ENCODE data around the gene STC2. TPM values are rescaled to one million over a fixed set of nuclear protein-coding genes. Genes with fewer than 3 reads are reported as not detected.

Gene STC2
- total and polyA plus RNA-seq, 2 experiments from 2014 or later: 65.2 to 138 TPM

DNA sequence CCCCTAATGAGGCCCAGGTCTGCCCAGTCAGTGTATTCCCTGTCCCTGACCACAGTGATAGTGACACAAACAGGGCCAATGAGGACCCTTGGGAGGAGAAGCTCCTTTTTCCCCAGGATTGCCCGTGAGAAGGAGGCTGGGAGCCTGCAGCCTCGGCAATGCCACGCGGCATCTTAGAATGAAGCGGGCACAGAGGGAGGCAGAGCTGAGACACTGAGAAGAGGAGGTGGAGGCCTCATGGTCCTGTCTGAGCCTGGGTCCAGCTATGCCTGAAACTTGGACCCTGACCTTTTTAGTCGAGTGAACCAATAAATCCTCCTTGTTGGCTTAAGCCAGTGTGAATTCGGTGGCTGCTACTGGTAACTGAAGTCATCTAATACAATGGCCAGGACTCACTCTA is 28.4 kb downstream of the STC2 start:
- Histone ChIP-seq H3K36me3 (no peaks in the 10 kb centered on the region), H3K9me3 (ENCODE audit: low read depth) (no peaks in the 10 kb centered on the region), H3K4me3 (no peak overlapping the region), H3K27me3 (no peaks in the 10 kb centered on the region), H3K4me1 (ENCODE audit: low read depth) (peaks cover 26% of the 10 kb centered on the region), H3K27ac (no peak overlapping the region)
- TF ChIP-seq, protein P1, sequence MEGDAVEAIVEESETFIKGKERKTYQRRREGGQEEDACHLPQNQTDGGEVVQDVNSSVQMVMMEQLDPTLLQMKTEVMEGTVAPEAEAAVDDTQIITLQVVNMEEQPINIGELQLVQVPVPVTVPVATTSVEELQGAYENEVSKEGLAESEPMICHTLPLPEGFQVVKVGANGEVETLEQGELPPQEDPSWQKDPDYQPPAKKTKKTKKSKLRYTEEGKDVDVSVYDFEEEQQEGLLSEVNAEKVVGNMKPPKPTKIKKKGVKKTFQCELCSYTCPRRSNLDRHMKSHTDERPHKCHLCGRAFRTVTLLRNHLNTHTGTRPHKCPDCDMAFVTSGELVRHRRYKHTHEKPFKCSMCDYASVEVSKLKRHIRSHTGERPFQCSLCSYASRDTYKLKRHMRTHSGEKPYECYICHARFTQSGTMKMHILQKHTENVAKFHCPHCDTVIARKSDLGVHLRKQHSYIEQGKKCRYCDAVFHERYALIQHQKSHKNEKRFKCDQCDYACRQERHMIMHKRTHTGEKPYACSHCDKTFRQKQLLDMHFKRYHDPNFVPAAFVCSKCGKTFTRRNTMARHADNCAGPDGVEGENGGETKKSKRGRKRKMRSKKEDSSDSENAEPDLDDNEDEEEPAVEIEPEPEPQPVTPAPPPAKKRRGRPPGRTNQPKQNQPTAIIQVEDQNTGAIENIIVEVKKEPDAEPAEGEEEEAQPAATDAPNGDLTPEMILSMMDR (IDR thresholded peaks at IDR 0.05; ENCODE audit: low read depth, low read length): no peak
- no peak for DNase-seq (ENCODE audit: low read depth in 1 of 2, low spot score in 1 of 2)

DNA sequence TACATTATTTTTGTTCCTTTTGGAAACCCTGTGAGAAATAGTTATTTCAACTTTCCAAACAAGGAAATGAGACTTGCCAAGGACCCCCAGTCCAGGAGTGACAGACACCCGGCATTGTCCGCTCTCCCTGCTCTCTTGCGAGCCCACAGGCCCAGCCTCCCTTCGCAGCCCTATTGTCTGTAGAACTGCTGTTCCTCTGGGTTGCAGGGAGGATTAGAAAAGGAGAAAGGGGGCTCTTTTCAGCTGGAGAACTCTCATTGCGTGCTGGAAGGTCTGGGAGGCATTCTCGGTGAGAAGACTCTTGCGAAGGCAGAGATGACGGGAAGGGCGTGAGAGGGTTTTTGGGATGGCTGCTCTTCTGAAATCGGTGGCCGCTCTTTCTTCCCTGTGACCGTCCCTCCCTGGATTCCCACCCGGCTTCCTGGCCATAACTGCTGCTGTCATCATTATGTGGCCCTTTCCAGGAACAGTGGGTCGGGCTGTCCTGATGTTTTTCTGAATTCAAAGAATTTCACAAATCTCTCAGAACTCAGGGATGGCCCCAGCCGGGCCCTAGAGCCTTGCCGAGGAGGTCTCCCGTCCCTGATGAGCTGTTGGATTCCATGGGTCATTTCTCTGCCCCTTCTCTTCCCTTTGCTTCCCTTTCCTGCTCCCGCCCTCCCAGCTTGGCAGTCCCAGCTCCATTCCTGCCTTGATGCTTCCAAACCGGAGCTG is 29.8 kb downstream of the STC2 start:
- no peak for DNase-seq (ENCODE audit: low read depth in 1 of 2, low spot score in 1 of 2)
- no peak overlapping the region for H3K4me3 ChIP-seq
- no peaks in the 10 kb centered on the region for H3K9me3 ChIP-seq (ENCODE audit: low read depth)
- H3K27me3 ChIP-seq: no peaks in the 10 kb centered on the region
- peaks cover 26% of the 10 kb centered on the region for H3K4me1 ChIP-seq (ENCODE audit: low read depth)
- TF ChIP-seq, protein P1 (IDR thresholded peaks at IDR 0.05; ENCODE audit: low read depth, low read length): no peak
- no peaks in the 10 kb centered on the region for H3K36me3 ChIP-seq
- no peak overlapping the region for H3K27ac ChIP-seq

DNA sequence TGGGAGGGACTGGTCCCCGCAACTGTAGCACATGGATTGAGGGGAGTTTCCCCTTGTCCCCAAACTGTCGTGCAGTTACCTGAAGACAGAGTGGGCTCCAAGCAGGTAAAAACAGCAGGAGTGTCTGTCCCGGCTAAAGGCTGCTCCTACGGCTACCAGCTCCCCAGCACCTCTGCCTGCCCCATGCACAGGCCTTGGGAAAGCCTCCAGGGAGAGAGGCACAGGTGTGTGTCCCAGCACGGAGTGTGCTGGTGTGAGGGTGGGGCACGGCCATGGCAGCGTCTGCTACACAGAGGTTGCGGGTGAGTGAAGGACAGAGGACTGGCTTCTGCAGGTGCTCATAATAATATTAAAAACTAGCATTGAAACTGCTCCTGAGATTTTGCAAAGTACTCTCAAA is 30.4 kb downstream of the STC2 start:
- TF ChIP-seq, protein P1 (IDR thresholded peaks at IDR 0.05; ENCODE audit: low read depth, low read length): no peak
- peaks cover 21% of the 10 kb centered on the region for H3K4me1 ChIP-seq (ENCODE audit: low read depth)
- H3K9me3 ChIP-seq (ENCODE audit: low read depth): no peaks in the 10 kb centered on the region
- no peak overlapping the region for H3K27ac ChIP-seq
- no peak overlapping the region for H3K4me3 ChIP-seq
- H3K36me3 ChIP-seq: no peaks in the 10 kb centered on the region
- DNase-seq (ENCODE audit: low read depth in 1 of 2, low spot score in 1 of 2): no peak
- no peaks in the 10 kb centered on the region for H3K27me3 ChIP-seq

DNA sequence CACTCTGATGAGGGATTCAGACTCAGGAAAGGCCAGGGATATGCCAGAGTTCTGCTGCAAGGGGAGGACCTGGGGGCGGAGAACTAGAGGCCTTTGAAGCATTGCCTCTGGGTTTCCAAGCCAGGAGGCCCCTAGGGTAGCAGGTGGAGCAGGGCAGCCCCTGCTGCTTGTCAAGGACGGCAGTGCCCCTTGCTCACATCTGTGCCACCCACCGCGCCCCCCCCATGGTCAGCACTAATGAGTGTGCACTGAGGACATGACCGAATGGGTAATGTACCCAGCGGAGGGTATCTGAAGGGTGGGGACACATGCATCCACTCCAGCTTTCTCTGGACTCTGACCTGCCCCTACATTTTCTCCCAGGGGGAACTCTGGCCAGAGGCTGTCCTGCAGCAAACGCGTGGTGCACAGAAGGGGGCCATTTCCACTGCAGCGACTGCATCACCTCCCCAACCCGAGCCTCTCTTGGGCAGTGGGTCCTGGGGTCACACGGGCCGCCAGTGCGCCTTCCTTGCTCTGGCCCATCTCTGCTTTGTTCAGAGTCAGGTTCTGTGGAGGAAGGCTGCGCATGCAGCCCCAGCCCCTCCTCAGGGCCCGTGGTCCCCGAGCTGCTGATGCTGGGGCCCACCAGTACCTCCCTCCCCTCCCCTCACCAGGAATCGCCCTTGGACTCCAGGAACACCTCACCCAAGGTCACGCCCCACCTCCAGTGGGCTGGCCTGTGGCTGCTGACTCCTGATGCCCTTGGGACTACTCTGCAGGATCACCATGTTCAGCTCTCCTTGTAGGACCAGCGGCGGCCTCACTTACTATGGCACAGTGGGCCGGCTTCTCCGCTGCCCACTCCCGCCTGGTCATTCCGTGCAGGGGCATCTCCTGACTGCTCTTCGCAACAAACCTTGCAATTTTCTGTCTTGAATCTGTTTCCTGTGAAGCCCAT is 31.2 kb downstream of the STC2 start:
- H3K9me3 ChIP-seq (ENCODE audit: low read depth): no peaks in the 10 kb centered on the region
- peaks cover 19% of the 10 kb centered on the region for H3K4me1 ChIP-seq (ENCODE audit: low read depth)
- H3K4me3 ChIP-seq: no peak overlapping the region
- TF ChIP-seq, protein P1 (IDR thresholded peaks at IDR 0.05; ENCODE audit: low read depth, low read length): no peak
- DNase-seq (ENCODE audit: low read depth in 1 of 2, low spot score in 1 of 2): peak in 1 of 2 donors; percentile 28
- H3K36me3 ChIP-seq: no peaks in the 10 kb centered on the region
- H3K27ac ChIP-seq: no peak overlapping the region
- H3K27me3 ChIP-seq: no peaks in the 10 kb centered on the region

DNA sequence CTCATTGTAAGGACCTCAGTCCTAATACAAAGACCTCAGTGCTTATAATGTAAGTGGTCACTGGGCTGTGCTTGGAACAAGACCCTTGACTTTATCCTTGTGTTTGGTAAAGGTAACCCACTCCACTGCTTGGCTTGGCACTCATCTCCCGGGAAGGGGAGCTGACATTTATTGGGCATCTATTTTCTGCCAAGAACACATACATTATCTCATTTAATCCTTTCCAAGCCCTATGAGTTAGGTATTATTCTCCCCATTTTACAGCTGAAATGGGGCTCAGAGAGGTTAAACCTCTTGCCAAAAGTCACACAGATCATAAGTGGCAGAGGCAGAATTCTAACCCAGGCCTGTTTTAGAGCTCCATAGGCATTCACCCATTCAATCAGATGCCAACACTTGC is 32.4 kb downstream of the STC2 start:
- no peak for DNase-seq (ENCODE audit: low read depth in 1 of 2, low spot score in 1 of 2)
- TF ChIP-seq, protein P1 (IDR thresholded peaks at IDR 0.05; ENCODE audit: low read depth, low read length): no peak
- Histone ChIP-seq H3K4me3 (no peak overlapping the region), H3K27me3 (no peaks in the 10 kb centered on the region), H3K27ac (no peak overlapping the region), H3K36me3 (no peaks in the 10 kb centered on the region), H3K4me1 (ENCODE audit: low read depth) (peaks cover 24% of the 10 kb centered on the region), H3K9me3 (ENCODE audit: low read depth) (no peaks in the 10 kb centered on the region)
